SK-N-SH treated with all-trans-retinoic acid at 6 μM for 48 hours (cell line): Measurements from ENCODE around the gene PPP1R3C.

Experiments used
- ATAC-seq: fragments of 200-7000 bp; cut with Tn5 transposase; 3 replicates; pipeline ENCODE4 v1.9.1; 2020; ENCODE audit warnings: mild to moderate bottlenecking, moderate library complexity
- ARNTL ChIP-seq: fragments of 450-650 bp; formaldehyde crosslinking; IDR thresholded peaks from 2 replicates; pipeline ENCODE4 v1.5.0; 2020; ENCODE audit warnings: low read depth, mild to moderate bottlenecking, moderate library complexity, borderline replicate concordance
- BACH2 ChIP-seq: fragments of 250-450 bp; sonication (Bioruptor Pico); IDR thresholded peaks from 2 replicates; pipeline ENCODE4 v1.9.0; 2021; ENCODE audit warnings: mild to moderate bottlenecking, borderline replicate concordance
- CREB5 ChIP-seq: fragments of 250-450 bp; sonication (Bioruptor Pico); IDR thresholded peaks from 2 replicates; pipeline ENCODE4 v1.5.1; 2020; ENCODE audit warnings: low read depth, mild to moderate bottlenecking, moderate library complexity
- CSDC2 ChIP-seq: fragments of 250-450 bp; sonication (Bioruptor Pico); IDR thresholded peaks from 2 replicates; pipeline ENCODE4 v1.5.0; 2020; ENCODE audit warnings: mild to moderate bottlenecking, moderate library complexity
- CSRNP3 ChIP-seq: fragments of 250-450 bp; sonication (Bioruptor Pico); IDR thresholded peaks from 2 replicates; pipeline ENCODE4 v1.5.1; 2021; ENCODE audit warnings: mild to moderate bottlenecking, moderate library complexity
- ESRRG ChIP-seq: fragments of 250-450 bp; sonication (Bioruptor Pico); IDR thresholded peaks from 2 replicates; pipeline ENCODE4 v1.6.1; 2021; ENCODE audit warnings: mild to moderate bottlenecking
- GLIS3 ChIP-seq: fragments of 250-450 bp; sonication (Bioruptor Pico); IDR thresholded peaks from 2 replicates; pipeline ENCODE4 v1.5.0; 2020; ENCODE audit warnings: mild to moderate bottlenecking, moderate library complexity
- ISL1 ChIP-seq: fragments of 250-450 bp; sonication (Bioruptor Pico); IDR thresholded peaks from 2 replicates; pipeline ENCODE4 v2.1.2; 2022; ENCODE audit warnings: mild to moderate bottlenecking, moderate library complexity
- OSR1 ChIP-seq: fragments of 250-450 bp; sonication (Bioruptor Pico); IDR thresholded peaks from 2 replicates; pipeline ENCODE4 v1.8.0; 2022; ENCODE audit warnings: moderate library complexity, mild to moderate bottlenecking, inconsistent platforms
- PATZ1 ChIP-seq: fragments of 250-450 bp; sonication (Bioruptor Pico); IDR thresholded peaks from 2 replicates; pipeline ENCODE4 v1.8.0; 2020; ENCODE audit warnings: mild to moderate bottlenecking, moderate library complexity, borderline replicate concordance
- POU6F1 ChIP-seq: fragments of 250-450 bp; sonication (Bioruptor Pico); IDR thresholded peaks from 2 replicates; pipeline ENCODE4 v1.8.0; 2021; ENCODE audit warnings: low read depth, mild to moderate bottlenecking, moderate library complexity, borderline replicate concordance
- RARB ChIP-seq: fragments of 250-450 bp; sonication (Bioruptor Pico); IDR thresholded peaks from 2 replicates; pipeline ENCODE4 v1.8.0; 2021; ENCODE audit warnings: mild to moderate bottlenecking, moderate library complexity
- SNAI2 ChIP-seq: fragments of 250-450 bp; sonication (Bioruptor Pico); IDR thresholded peaks from 2 replicates; pipeline ENCODE4 v1.5.0; 2020; ENCODE audit warnings: mild to moderate bottlenecking, moderate library complexity
- TCF4 ChIP-seq: fragments of 250-450 bp; sonication (Bioruptor Pico); IDR thresholded peaks from 2 replicates; pipeline ENCODE4 v1.8.0; 2021; ENCODE audit warnings: mild to moderate bottlenecking, moderate library complexity, borderline replicate concordance
- TOX ChIP-seq: fragments of 250-450 bp; sonication (Bioruptor Pico); IDR thresholded peaks from 2 replicates; pipeline ENCODE4 v1.8.0; 2021; ENCODE audit warnings: mild to moderate bottlenecking, moderate library complexity, borderline replicate concordance
- TSHZ2 ChIP-seq: fragments of 250-450 bp; sonication (Bioruptor Pico); IDR thresholded peaks from 2 replicates; pipeline ENCODE4 v1.5.0; 2020; ENCODE audit warnings: mild to moderate bottlenecking, moderate library complexity
- ZC3H10 ChIP-seq: fragments of 250-450 bp; sonication (Bioruptor Pico); IDR thresholded peaks from 2 replicates; pipeline ENCODE4 v1.5.1; 2021; ENCODE audit warnings: mild to moderate bottlenecking, moderate library complexity
- ZFP3 ChIP-seq: fragments of 250-450 bp; sonication (Bioruptor Pico); IDR thresholded peaks from 2 replicates; pipeline ENCODE4 v1.5.0; 2020; ENCODE audit warnings: mild to moderate bottlenecking, moderate library complexity
- ZFP30 ChIP-seq: fragments of 450-650 bp; formaldehyde crosslinking; IDR thresholded peaks from 2 replicates; pipeline ENCODE4 v1.5.0; 2022; ENCODE audit warnings: mild to moderate bottlenecking, moderate library complexity
- ZNF565 ChIP-seq: fragments of 450-650 bp; formaldehyde crosslinking; conservative IDR thresholded peaks from 2 replicates; pipeline ENCODE4 v1.5.0; 2020; ENCODE audit warnings: low read depth, mild to moderate bottlenecking, moderate library complexity
- ZNF70 ChIP-seq: fragments of 450-650 bp; formaldehyde crosslinking; IDR thresholded peaks from 2 replicates; pipeline ENCODE4 v1.5.0; 2020; ENCODE audit warnings: mild to moderate bottlenecking, moderate library complexity
- ZNF8 ChIP-seq: fragments of 450-650 bp; formaldehyde crosslinking; IDR thresholded peaks from 2 replicates; pipeline ENCODE4 v1.5.0; 2020; ENCODE audit warnings: mild to moderate bottlenecking, moderate library complexity

The PPP1R3C gene

GRCh38 chr10:91592266-91592975 lies 40.5 kb downstream of the PPP1R3C start (continued):
- TF ChIP-seq CSRNP3 = no peak

GRCh38 chr10:91591797-91592174 lies 41.1 kb downstream of the PPP1R3C start:
- TF ChIP-seq TSHZ2 (CRISPR knock-in tag) = 0 out of 2 replicates have a peak, but pooled peaks have one; percentile 6
- TF ChIP-seq POU6F1 (CRISPR knock-in tag) = no peak
- TF ChIP-seq ZC3H10 (CRISPR knock-in tag) = no peak
- TF ChIP-seq GLIS3 (CRISPR knock-in tag) = no peak
- no peak for TF ChIP-seq ISL1
- TF ChIP-seq, all 23 proteins: peak for 1
- ATAC-seq = no peak

- peak; percentile 3; the same call in 1 of the 3 replicates for ATAC-seq
- TF ChIP-seq ARNTL (no peak), POU6F1 (CRISPR knock-in tag) (no peak), ISL1 (no peak), TCF4 (CRISPR knock-in tag) (peak; percentile 99), CSDC2 (CRISPR knock-in tag) (no peak), TOX (no peak), RARB (no peak), ESRRG (no peak), ZFP30 (no peak), TSHZ2 (CRISPR knock-in tag) (peak; percentile 78; the same call in 1 of the 2 replicates), PATZ1 (CRISPR knock-in tag) (no peak), ZNF565 (CRISPR knock-in tag) (no peak), CREB5 (CRISPR knock-in tag) (no peak), ZC3H10 (CRISPR knock-in tag) (no peak), GLIS3 (CRISPR knock-in tag) (no peak), ZNF70 (CRISPR knock-in tag) (peak; percentile 62), OSR1 (CRISPR knock-in tag) (no peak), BACH2 (CRISPR knock-in tag) (no peak), ZFP3 (no peak; the same call in 1 of the 2 replicates), ZNF8 (CRISPR knock-in tag) (peak; percentile 40; the same call in 1 of the 2 replicates), SNAI2 (CRISPR knock-in tag) (peak; percentile 71; the same call in 1 of the 2 replicates)
These were observed 41.7 kb downstream of the PPP1R3C start for GRCh38 chr10:91590904-91591796.
